OCI-LY3 (cell line): ENCODE measurements around the gene SCN4A.

Experiments
- CTCF ChIP-seq: fragments of 200-600, 300-600 bp; sonication (generic); IDR thresholded peaks from 2 replicates; pipeline ENCODE4 v1.5.1; 2014; ENCODE audit warnings: antibody characterized with exemption, low read length, low read depth
- EZH2phosphoT487 ChIP-seq: fragments of 200-600 bp; shearing (Covaris generic); IDR thresholded peaks from 2 replicates; pipeline ENCODE4 v1.6.1; 2018; ENCODE audit warnings: antibody characterized with exemption, mixed run types, low read depth

DNA sequence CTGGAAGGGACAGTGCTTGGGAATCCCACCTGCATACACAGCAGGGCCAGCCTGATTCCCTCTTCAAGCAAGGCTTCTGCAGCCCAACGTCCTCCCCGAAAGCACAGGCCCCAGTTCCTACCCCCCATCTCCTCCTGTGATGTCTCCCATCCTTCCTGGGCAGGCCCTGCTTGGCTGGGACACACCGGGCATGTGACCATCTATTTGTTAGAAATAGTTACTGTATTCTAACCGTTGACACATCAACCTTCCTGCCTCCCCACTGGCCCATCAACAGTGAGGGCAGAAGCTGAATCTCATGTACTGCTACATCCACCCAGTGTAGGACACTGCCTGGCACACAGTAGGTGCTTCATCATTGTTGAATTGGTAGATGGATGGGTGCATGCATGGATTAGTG, 36.1 kb upstream of the SCN4A start:
- TF ChIP-seq CTCF (no peak), EZH2phosphoT487 (no peak)
